HG02885 (cell line): ENCODE results near the gene SF3B2.
A peak's percentile ranks its signal among the peaks of the same experiment; 100 is the strongest.
"Not testable (repeated sequence)": the region's sequence is repeated elsewhere in the genome, so short reads cannot be mapped to it uniquely, and the experiment has no call there.

ENCODE experiments used
- ATAC-seq: cut with Tn5 transposase; IDR thresholded peaks from one replicate; pipeline ENCODE4 v1.9.1; 2021; ENCODE audit warnings: mild to moderate bottlenecking; ENCODE audit not compliant: unreplicated experiment, poor library complexity

The SF3B2 gene

DNA sequence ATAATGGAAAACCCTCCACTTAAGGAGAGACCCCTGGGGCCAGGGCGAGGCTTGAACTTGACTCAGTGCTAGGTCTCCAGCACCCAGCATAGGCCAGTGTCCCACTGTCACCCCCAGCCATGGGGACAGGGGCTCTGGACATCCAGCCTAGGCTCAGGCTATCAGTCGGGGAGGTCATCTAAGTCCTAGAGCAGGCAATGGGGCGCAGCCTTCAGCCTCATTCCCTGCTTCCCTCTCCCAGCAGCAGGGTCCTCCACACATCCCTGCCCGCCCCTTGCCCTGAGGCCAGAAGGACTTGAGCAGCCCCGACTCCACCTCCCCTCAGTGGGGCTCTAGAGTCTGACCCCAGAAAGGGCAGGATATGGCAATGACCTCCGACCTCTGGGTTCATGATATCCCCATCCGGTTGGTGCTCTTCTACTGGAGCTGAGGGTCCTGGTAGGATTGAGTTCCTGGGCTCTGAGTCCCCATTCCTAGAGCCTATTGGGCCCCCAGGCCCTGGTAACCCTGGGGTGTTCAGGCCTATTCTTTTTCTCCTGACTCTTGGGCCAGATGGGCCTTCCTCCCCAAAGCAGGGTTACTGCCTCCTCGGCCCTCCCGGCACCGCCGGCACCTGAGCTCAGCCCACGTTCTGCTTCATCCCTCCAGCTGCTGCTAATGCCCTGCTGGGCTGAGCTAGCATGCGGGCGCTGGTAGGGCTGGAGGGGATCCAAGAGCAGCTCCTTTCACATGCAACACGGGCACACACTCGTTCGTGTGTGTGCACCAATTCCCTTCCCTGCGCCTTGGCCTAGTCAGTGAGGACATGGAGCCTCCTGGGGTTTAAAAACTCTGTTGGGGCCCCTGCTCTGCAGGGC is 36.0 kb upstream of the SF3B2 start:
- ATAC-seq = no peak

DNA sequence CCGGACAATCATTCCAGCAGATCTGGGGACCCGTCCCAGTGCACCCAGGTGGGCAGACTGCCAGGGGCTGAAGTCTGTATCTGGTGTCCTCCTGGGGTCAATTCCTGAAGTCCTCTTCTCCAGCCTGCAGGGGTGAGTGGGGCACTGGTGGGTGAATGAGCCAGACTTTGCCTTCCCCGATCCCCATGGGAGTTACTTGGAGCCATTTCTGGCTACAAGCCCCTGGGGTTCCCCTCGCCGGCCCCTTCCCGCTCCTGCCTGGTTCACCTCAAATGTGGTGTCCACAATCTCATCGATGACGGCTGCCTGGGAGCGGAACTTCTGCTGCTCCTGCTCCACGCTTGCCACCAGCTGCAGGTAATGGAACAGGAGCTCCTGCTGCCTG is 35.4 kb upstream of the SF3B2 start:
- ATAC-seq = no peak

DNA sequence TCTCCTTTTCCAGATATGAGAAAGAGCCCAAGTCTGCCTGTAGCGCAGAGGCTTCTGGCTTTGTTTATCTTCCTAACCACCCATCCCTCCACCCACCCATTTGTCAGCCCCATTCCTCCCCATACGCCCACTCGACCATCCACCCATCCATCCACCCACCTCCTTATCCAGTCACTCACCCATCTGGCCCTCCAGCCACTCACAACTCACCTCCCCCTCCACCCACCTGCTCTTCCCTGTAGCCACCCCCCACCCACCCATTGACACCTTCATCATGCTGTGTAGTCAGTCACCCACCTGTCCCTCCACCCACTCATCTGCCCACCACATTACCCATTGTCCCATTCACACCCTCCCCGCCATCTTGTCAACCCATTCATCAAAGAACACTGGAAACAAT is 34.8 kb upstream of the SF3B2 start:
- ATAC-seq = no peak

DNA sequence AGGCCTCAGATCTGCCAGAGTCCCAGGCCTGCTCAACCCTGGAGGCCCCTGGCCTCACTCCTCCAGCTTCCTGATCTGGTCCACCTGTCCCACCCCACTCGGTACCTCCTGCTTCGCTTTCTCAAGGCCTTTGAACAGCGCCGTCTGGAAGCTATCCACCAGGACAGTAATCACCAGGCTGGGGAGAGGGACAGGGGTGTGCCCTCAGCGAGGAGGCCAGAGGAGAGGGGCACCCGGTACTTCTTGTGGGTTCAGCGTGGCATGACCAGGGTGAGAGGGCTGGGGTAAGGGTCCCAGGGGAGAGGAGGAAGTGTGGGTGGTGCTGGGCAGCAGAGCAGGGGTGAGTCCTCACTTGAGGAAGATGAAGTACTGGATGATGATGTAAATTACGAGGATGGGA is 32.0 kb upstream of the SF3B2 start:
- ATAC-seq = no peak

DNA sequence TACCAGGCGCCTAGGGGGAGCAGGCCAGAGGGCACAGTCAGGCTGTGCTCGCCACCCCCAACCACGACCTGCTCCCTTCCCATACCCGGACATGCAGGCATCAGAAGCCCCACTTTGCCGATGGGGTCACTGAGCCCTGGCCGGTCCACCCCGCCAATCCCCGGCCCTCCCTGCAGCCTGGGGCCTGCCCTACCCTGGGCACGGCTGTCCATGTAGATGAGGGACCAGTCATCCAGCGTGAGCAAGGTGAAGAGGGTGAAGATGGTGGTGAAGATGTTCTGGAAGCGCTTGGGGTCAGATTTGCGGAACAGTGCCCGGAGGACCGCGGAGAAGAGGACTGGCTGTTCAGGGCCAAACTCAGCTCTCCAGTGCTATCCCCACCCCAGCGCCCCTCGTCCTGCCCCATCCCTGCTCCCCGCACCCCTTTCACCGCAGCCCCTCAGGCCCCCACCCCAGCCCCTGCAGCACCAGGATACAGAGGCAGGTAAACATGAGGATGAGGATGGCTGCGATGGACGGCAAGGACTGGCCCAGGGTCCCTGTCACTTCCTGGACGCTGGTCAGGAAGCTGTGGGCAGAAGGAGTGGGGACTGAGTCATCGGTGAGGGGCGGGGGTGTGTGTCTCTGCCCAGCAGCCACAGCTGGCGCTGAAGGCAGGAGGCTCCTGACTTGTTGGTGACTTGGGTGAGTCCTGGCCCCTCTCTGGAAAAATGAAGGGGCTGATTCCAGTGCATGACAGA is 31.4 kb upstream of the SF3B2 start:
- no peak for ATAC-seq

DNA sequence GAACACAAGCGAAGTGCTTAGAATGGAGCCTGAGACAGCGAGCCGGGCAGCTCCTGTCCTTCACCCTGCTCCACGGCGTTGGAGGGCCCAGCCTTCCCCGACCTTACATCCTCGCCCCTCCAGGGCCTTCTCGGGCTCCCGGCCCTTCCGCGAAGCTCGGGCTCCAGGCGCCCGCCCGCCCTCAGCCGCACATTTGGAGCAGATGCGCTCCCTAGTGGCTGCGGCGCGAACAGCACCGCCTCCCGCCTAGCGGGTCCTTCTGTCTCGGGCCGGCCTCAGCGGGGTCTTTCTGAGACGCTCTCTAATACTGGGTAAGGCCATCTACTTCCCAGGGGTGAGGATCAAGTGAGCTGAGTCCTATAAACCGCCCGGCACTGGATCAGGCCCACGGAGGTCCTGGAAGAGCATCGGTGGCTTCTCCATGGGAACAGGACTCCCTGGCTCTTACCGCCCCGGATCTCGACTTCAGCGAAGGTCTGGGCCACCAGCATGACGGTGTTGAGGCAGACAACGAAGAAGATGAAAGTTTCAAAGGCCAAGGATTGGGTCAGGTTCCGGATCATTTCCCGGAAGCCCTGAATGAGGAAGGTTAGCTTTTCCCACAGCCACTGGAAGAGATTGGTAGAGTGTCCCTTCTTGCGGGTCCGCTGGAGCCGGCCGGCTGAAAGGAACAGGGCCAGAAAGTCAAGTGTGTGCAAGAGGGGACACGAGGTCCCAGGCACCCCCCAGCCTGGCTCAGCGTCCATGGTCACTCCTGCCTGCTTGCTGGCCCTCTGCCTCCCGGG is 29.6 kb upstream of the SF3B2 start:
- peak; percentile 46 for ATAC-seq

DNA sequence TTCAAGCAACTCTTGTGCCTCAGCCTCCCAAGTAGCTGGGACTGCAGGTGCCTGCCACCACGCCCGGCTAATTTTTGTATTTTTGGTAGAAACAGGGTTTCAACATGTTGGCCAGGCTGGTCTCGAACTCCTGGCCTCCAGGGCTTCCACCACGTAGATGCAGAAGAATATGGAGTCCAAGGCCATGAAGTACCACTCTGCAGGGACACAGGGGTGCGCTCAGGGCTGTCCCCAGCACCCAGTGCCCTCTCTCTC is 29.1 kb upstream of the SF3B2 start:
- ATAC-seq = not testable (repeated sequence)

DNA sequence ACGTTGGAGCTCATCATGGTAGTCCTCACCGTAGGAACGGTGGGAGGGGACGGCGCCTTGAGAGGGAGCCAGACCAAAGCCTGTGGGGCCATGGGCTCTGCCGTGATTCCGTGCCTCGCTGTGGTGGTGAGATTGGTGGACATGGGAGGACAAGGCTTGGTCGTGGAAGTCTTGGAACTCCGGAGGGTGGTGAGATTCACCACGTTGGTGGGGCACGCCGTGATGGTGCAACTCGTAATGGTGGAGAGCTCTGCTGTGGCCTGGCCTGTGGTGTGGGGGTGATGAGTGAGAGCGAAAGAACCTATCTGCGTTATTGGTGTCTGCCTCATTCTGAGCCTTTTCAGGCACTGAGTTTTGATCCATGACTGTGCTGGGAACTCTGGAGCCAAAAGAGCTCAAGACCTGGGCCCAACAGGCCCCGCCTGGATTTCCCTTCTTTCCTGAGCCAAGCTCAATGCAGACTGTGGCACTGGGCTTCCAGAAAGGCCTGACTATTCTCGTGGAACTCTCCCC is 26.1 kb upstream of the SF3B2 start, which contains the start of gene CATSPER1:
TSS of gene CATSPER1 (minus strand) at position 463 of the 513 bp plus-strand sequence. CDS start at position 363, 100 bp downstream.
- no peak for ATAC-seq

DNA sequence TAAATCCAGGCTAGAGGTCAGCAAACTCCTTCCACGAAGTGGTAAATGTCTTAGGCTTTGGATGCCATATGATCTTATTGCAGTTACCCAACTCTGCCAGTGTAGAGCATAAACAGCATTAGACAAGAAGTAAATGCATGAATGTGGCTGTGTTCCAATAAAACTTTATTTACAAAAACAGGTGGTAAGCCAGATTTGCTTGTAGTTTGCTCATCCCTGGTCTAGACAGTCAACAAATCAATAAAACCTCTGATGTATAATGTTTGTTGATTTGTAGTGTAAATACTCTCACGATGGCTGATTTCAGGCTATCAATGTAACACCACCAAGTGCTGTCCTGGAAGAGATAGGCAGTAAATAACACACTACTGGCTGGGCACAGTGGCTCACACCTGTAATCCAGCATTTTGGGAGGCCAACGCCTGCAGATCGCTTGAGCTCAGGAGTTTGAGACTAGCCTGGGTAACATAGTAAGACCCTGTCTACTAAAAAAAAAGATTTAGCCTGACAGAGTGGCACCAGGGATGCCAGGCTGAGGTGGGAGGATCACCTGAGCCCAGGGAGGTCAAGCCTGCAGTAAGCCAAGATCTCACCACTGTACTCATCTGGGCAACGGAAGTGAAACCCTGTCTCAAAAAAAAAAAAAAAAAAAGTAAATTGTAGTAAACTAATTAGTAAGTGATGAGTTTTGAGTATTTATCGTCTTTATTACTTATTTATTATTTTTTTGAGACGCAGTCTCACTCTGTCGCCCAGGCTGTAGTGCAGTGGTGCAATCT is 19.0 kb upstream of the SF3B2 start:
- ATAC-seq = no peak

DNA sequence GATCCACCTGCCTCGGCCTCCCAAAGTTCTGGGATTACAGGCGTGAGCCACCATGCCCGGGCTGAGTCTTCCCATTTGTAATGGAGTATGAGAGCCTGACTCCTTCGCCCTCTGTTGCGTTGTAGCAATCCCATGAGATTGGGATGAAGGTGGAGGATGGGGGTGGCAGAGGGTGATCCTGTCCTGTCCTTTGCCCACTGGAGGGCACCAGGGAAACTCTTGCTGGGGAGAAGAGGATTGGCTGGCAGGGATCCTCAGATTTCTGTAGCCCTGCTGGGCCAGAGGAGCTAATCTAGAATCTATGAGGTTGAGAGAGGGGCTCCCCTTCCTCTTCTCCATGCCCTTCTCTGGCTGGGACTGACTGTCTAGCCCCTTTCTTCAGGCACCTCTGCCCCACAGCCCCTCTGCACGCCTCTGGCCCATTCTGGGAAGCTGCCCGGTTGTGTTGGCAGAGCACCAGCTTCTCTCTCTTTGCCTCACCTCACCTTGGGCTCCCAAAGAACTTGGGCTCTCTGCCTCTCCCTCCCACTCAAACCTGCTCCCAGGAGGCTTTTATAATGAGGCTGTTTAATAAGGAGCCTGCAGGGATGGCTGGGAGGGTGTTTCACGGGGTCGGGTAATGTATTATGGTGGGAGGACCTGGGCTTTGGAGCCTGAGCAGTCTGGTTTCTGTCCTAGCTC is 16.4 kb upstream of the SF3B2 start:
- ATAC-seq = no peak

DNA sequence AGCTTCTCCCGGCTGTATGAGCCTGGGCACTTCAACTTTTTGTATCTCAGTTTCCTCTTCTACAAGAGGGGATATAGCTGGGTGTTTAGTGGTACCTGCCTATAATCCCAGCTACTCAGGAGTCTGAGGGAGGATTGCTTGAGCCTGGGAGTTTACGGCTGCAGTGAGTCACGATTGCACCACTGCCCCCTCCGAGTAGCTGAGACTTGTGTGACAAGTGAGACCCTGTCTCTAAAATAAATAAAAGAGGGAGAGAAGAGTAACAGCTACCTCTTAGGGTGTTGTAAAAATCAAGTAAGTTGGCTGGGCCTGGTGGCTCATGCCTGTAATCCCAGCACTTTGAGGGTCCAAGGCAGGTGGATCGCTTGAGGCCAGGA is 15.8 kb upstream of the SF3B2 start:
- no peak for ATAC-seq

DNA sequence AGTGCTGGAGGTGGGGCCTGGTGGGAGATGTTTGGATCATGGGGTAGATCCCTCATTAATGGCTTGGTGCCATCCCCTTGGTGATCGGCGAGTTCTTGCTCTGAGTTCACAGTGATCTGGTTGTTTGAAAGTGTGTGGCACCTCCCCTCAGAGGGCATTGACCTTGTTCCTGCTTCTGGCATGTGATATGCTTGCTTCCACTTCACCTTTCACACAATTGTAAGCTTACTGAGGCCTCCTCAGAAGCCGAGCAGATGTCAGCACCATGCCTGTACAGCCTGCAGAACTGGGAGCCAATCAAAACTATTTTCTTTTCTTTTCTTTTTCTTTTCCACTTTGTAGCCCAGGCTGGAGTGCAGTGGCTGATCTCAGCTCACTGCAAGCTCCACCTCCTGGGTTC is 14.8 kb upstream of the SF3B2 start:
- ATAC-seq = no peak

DNA sequence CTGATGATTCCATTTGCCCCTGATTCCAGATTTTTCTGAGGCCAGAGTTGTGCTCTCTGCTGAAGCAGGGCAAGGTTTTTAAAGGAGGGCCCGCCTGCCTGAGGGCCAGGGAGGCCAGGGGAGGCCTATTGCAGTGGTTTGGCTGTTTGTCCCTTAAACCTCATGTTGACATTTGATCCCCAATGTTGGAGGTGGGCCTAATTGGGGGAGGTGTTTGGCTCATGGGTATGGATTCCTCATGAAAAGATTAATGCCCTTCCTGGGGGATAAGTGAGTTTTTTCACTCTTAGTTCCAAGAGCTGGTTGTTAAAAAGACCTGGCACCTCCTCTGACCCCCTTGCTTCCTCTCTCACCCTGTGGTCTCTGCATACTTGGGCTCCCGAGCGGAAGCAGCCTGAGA is 12.4 kb upstream of the SF3B2 start:
- ATAC-seq = no peak

DNA sequence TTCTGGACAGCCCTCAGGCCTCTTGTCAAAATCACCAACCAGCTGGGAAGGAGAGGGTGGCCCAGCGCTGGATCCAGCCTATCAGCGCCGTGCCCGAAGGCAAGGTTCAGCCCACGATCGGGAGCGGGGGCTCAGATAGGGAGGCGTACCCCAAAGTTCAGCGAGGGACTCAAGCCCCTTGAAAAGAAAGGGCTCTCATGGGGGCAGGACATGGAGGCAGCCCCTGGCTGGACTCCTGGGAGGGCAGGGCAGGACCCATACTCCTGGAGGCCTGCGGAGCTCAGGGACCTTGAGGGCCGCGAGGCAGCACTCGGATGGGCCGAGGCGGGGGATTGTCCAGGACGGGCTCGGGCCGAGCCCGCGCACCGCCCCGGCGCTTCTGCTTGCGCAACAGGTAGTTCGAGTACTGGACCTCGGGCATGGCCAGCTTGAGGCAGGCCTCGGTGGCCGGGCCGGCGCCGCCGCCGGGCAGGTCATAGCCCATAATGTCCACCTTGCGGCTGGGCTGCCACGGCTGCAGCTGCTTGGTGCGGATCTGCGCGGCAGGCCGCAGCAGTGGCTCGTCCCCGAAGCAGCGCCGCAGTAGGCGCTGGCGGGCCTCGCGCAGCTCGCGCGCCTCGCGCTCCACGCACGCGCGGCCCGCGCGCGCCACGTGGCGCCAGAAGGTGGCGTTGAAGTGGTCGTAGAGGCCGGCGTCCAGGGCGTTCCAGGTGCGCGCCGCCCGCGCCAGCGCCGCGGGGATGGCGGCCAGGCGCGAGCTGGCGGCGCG is 9.8 kb upstream of the SF3B2 start:
- no peak for ATAC-seq

DNA sequence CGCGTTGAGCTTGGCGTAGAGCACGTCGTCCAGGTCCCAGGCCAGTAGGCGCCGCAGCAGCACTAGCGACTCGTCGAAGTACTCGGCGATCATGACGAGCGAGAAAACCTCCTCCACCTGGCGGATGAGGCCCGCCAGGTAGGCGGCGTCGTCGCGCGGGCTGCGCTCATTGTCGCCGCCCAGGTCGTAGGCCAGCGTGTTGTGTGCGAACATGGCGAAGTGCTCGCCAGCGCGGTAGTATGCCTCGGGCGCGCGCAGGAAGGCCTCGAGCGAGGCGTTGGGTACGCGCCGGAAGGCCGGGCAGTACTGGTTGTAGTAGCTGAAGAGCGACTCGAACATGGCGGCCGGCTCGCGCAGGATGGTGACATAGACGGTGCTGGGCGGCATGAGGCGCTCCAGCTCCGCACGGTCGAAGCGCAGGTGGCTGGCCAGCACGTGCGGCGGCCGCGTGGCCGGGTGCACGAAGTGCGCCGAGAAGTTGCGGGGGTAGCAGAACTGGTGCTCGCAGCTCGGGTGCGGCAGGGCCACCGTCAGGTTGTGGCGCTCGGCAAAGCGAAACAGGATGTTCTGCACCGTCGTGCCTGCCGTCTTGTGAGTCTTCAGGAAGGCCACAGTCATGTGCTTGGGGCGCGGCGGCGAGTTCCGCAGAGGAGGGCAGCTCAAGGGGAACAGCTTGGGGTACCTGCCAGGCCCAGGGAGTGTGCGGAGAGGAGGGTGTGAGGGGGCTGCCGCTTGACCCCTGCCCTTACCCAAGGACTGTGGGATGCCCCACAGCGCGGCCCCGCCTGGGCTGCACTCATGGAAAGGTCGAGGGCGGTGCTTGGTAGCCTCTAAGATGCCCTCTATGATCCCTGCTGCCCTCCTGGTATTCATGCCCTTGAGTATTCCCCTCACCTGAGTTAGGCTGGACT is 8.9 kb upstream of the SF3B2 start:
- ATAC-seq = no peak

DNA sequence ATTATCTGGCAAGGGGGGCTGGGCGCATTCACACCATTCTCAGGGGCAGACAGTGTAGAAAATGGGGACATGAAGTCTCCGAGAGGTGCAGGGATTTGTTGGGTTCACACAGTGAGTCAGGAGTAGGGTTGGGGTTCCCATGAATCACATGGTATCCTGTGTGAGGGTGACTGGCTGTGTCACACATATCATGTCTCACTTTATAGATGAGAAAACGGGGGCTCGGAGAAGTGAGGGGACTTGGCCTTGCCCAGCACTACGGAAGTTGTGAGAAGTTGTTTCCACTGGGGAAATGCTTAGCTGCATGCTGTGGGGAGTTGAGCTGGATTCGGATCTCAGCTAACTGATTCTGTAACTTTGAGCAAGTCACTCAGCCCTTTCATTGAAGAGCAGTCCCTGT is 7.4 kb upstream of the SF3B2 start:
- no peak for ATAC-seq

DNA sequence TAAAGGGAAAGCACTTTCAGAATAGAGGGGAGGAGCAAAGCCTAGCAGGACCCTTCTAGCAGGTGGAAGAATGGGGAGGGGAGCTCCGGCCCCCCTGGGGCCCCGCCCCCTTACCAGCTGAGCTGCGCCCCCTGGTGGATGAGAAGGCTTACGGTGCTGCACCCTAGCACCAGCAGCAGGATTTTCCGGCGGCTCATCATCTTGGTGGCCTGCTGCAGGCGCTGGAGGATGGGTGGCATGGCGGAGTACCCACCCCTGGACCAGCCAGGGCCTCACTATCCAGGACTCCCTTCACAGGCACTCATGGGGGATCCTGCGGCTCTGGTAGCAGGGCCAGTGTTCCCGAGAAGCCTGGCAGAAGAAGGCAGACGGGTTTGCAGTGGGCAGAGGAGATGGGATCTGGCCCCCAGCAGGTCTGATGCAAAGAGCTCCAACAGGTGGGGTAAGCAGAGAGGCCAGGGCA is 7.0 kb upstream of the SF3B2 start:
- no peak for ATAC-seq

DNA sequence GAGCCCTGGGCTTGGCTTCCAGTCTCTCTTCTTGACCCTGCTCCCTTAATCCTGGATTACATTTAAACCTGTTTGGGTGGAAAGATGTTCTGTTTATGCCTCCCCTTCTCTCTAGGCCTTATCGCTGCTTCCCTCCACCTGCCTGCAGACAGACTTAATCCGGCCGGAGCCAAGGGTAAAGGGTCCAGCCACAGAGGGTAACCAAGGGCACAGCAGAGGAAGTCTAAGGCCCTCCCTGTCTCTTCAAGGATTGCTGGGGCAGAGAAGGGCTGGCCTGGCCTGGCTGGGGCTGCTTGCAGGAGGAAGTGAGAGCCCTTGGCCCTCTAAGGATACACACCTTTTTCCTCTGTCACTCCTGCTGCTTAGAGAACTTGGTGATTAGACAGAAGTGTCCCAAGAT is 5.3 kb upstream of the SF3B2 start:
- ATAC-seq = no peak
